Large intestine (tissue), 3 donors: ENCODE data around the gene SLC35E1. TPM values are rescaled to one million over a fixed set of nuclear protein-coding genes. Genes with fewer than 3 reads are reported as not detected.

Source experiments
- DNase-seq, 2 donors: peaks; one replicate each; pipeline versions ENCODE4 v3.0.0 to v3.0.0-alpha.2; 2013
- H3K27ac ChIP-seq: one replicate; pipeline ENCODE4 v1.5.1; 2013; ENCODE audit warnings: low read length
- H3K27me3 ChIP-seq: 2 replicates; pipeline ENCODE4 v1.6.1; 2013; ENCODE audit warnings: low read length; ENCODE audit not compliant: control insufficient read depth, insufficient read depth
- H3K36me3 ChIP-seq: 2 replicates; pipeline ENCODE4 v1.6.1; 2013; ENCODE audit warnings: low read length; ENCODE audit not compliant: control insufficient read depth, insufficient read depth
- H3K4me1 ChIP-seq: one replicate; pipeline ENCODE4 v1.6.1; 2013; ENCODE audit warnings: low read length; ENCODE audit not compliant: control insufficient read depth, insufficient read depth
- H3K4me3 ChIP-seq: one replicate; pipeline ENCODE4 v1.5.1; 2013; ENCODE audit warnings: low read length
- H3K9me3 ChIP-seq: one replicate; pipeline ENCODE4 v1.6.1; 2013; ENCODE audit warnings: mild to moderate bottlenecking, low read depth, low read length, moderate library complexity; ENCODE audit not compliant: control insufficient read depth
- WGBS: methylation state at CpG from one replicate; pipeline ENCODE4 v1.1.5; 2013; ENCODE audit warnings: low lambda C conversion rate; ENCODE audit not compliant: insufficient coverage; 5-methylcytosine and 5-hydroxymethylcytosine counted together
- polyA plus RNA-seq: library from polyadenylated mRNA; unstranded; fragments of 120-200 nt; gene quantifications from one replicate; pipeline ENCODE4 v1.2.1, GENCODE V29; 2013

SLC35E1 gene
- polyA plus RNA-seq, 1 donor: 34.0 TPM

DNA sequence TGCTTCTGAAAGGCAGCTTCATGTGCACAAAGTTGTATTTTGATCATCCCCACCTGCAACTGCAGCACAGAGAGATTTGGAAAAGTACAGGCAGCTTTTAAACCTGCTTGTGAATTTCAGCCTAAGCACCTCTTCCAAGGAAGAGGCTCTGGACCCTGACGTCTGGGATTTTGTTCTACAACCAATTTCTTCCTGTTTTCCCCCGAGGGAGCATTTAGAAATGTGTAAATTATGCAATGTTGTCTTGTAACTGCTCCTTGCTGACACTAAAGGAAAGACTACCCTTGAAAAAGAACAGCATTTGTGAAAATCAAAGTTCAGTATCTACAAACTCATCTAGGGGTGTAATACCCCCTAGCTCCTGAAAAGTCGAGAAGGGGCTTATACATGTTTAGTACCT, 40.4 kb upstream of the SLC35E1 start:
- WGBS: no CpG with 5 or more reads among the region's 3 CpGs

DNA sequence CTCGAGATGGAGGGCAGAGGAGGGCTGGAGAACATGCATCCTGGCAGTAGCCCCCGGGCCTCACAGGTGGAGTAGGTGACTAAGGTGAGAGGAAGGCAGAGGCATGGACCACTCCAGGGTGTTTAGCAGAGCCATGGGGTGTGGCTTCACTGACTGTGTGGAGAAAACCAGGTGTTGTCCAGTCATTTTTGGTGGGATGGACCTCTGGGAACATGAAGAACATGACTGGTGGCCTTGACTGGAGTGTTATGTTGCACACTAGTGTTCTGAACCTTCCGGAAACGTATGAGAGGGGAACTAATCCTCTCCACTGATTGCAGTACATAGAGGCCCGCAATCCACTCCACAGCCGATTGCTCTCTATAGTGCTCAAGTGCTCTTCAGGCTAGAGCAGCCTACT, 38.9 kb upstream of the SLC35E1 start:
- no peaks in the 10 kb centered on the region for H3K36me3 ChIP-seq
- no peak overlapping the region for H3K27ac ChIP-seq
- no peaks in the 10 kb centered on the region for H3K27me3 ChIP-seq
- 80% methylated on average over 1 of the region's 6 CpGs for WGBS
- H3K4me3 ChIP-seq: no peak overlapping the region
- DNase-seq: no peak
- H3K4me1 ChIP-seq: no peaks in the 10 kb centered on the region
- no peaks in the 10 kb centered on the region for H3K9me3 ChIP-seq

More for the DNA sequence above, 40.4 kb upstream of the SLC35E1 start:
- Histone ChIP-seq H3K9me3 (no peaks in the 10 kb centered on the region), H3K4me3 (no peak overlapping the region), H3K27me3 (no peaks in the 10 kb centered on the region), H3K4me1 (no peaks in the 10 kb centered on the region), H3K36me3 (no peaks in the 10 kb centered on the region), H3K27ac (no peak overlapping the region)
- no peak for DNase-seq

DNA sequence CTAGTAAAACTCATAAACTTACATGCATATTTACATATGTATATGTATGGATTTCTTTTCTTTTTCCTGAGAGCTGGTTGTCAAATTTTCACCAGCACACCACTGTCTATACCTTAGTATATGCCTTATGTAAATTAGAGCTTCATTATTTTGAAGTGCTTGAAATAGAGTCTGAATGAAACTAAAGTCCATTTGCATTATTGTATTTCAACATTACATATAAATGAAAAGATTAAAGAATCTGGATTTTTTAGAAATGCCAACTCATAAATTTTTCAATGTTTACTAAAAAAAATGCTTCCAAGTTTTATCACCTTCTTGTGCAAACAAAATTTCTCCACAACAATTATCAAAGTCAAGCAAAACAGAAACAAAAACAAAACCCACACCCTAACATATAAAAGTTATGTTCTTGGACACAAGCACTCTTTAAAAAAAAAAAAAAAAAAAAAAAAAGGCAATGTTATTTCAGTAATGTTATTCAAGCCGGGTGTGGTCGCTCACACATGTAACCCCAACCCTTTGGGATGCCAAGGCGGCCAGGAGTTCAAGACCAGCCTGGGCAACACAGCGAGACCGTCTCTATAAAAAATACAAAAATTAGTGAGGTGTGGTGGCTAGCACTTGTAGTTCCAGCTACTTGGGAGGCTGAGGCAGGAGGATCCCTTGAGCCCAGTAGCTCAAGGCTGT, 37.4 kb upstream of the SLC35E1 start:
- H3K9me3 ChIP-seq: no peaks in the 10 kb centered on the region
- H3K36me3 ChIP-seq: no peaks in the 10 kb centered on the region
- WGBS: no CpG with 5 or more reads among the region's 5 CpGs
- no peak overlapping the region for H3K4me3 ChIP-seq
- no peaks in the 10 kb centered on the region for H3K27me3 ChIP-seq
- H3K27ac ChIP-seq: no peak overlapping the region
- H3K4me1 ChIP-seq: peaks cover 3% of the 10 kb centered on the region
- DNase-seq: no peak

DNA sequence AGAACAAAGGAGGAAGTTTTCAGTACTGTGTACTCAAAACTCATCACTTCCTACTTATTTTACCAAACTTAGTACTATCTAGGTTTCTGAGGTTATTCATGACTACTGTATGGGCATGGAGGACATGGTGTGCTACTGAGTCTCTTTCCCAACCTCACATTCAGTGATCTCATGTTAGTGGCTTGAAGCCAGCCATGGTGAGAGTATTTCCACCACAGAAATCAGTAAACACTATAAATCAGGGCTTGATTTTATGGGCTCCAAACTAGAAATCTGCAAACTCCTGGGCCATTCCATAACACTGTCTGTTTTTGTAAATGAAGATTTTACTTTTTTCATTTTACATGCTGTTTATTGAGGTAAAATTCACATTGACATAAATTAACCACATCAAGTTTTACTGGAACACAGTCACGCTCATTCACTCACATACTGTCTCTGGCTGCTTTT, 36.1 kb upstream of the SLC35E1 start:
- no peaks in the 10 kb centered on the region for H3K9me3 ChIP-seq
- DNase-seq: no peak
- H3K4me3 ChIP-seq: no peak overlapping the region
- WGBS: 100% methylated on average over 1 of the region's 1 CpG
- H3K27me3 ChIP-seq: no peaks in the 10 kb centered on the region
- H3K36me3 ChIP-seq: no peaks in the 10 kb centered on the region
- no peak overlapping the region for H3K27ac ChIP-seq
- H3K4me1 ChIP-seq: peaks cover 3% of the 10 kb centered on the region

DNA sequence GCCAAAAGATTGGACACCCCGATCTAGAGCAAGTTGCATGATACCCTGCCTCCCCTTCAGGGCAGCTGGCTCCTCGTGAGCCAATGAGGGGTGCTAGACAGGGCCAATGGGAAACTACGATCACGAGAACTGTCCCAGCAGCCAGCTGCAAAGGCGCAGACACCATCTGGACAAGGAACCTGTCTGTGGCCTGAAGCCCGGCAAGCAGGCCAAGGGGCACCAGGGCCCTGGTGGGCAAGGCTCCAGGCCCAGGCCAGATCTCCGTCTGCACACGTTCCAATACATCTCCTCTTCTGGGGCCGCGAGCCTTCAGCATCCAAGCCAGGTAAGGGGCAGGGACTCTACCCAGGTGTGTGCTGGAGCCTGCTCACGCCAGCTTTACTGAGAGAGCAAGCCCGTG, 35.6 kb upstream of the SLC35E1 start:
- no peaks in the 10 kb centered on the region for H3K27me3 ChIP-seq
- DNase-seq: no peak
- H3K4me1 ChIP-seq: peaks cover 3% of the 10 kb centered on the region
- no peak overlapping the region for H3K27ac ChIP-seq
- WGBS: no CpG with 5 or more reads among the region's 12 CpGs
- no peaks in the 10 kb centered on the region for H3K9me3 ChIP-seq
- no peak overlapping the region for H3K4me3 ChIP-seq
- no peaks in the 10 kb centered on the region for H3K36me3 ChIP-seq

DNA sequence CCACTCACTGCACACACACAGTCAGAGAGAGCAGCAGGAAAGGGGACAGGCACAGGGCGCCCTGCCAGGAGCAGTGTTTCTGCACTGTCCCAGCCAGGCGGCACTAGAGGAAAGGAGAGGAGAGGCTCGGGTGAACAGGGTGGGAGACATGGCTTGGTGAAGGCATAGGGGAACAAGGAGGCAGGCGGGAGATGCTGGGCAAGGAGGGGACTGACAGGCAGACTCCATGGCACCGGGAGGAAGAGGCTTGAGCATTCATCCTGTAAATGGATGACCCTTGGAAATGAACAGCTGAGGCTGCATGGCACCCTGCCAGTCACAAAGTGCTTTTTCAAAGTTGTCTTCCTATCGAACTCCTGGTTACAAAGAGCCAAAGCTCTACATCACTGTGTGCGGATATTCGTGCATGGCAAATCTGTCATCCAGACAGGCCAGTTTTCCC, 33.4 kb upstream of the SLC35E1 start:
- no peaks in the 10 kb centered on the region for H3K36me3 ChIP-seq
- H3K4me3 ChIP-seq: no peak overlapping the region
- no peaks in the 10 kb centered on the region for H3K9me3 ChIP-seq
- peaks cover 3% of the 10 kb centered on the region for H3K4me1 ChIP-seq
- H3K27me3 ChIP-seq: no peaks in the 10 kb centered on the region
- no peak overlapping the region for H3K27ac ChIP-seq
- DNase-seq: no peak
- 80% methylated on average over 1 of the region's 8 CpGs for WGBS

DNA sequence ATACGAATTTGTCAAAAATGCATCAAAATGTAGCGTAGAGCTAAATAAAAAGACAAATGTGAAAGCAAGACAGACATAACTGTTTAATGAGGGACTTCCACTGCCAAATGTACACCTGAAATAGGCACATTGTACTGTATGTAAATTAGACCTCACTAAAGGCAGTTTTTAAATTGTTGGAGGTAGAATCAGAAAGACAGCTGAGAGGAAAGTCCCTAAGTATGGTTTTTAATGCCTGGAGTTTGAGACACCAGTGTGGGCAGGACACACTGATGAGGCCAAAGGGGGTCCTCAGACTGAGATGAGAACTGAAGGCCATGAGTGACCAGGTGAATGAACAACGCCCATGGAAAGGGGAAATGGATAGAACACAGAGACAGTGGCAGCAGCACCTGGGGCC, 32.9 kb upstream of the SLC35E1 start:
- Histone ChIP-seq H3K4me1 (peaks cover 3% of the 10 kb centered on the region), H3K36me3 (no peaks in the 10 kb centered on the region), H3K9me3 (no peaks in the 10 kb centered on the region), H3K4me3 (no peak overlapping the region), H3K27ac (no peak overlapping the region), H3K27me3 (no peaks in the 10 kb centered on the region)
- DNase-seq: no peak
- 93% methylated on average over 2 of the region's 3 CpGs for WGBS

DNA sequence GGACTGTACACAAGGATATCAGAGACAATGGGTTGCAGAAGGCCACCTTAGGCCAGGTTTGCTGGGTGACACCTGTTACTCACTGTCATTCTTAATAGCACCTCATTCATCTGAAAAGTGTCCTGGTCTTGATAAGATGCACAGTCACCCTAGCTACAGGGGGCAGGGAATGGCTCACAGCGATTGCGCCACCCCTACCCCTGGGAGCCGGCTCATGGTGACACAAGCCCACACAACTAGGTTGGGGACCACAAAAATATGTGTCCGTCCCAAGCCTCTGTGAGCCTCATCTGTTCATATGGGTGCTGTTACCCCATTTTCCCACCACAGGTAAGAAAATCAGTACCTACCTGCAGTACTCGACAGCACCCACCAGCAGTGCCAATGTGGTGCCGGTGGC, 32.4 kb upstream of the SLC35E1 start:
- no peaks in the 10 kb centered on the region for H3K27me3 ChIP-seq
- no peak overlapping the region for H3K4me3 ChIP-seq
- no peak overlapping the region for H3K27ac ChIP-seq
- H3K4me1 ChIP-seq: peaks cover 3% of the 10 kb centered on the region
- no CpG with 5 or more reads among the region's 6 CpGs for WGBS
- H3K9me3 ChIP-seq: no peaks in the 10 kb centered on the region
- DNase-seq: no peak
- H3K36me3 ChIP-seq: no peaks in the 10 kb centered on the region

DNA sequence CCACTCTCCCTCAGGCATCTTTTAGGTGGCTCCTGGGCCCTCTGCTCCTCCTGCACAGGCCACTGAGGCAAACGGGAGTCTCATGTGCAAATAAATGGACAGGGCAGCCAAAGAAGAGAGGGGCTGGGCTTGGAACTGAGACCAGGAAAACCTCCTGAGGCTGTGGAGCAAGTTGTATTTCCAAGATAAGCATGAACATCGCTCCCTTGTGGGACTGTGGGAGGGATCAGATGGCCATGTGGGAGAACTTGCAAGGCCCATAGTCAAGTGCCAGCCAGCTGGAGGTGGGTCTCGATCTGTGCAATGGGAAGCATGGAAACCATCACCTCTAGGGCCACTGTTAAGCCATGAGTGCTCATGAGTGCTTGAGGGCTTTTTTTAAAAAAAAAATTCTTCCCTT, 30.9 kb upstream of the SLC35E1 start:
- no peaks in the 10 kb centered on the region for H3K27me3 ChIP-seq
- peaks cover 3% of the 10 kb centered on the region for H3K4me1 ChIP-seq
- no peaks in the 10 kb centered on the region for H3K9me3 ChIP-seq
- no peak for DNase-seq
- no CpG with 5 or more reads among the region's 3 CpGs for WGBS
- H3K27ac ChIP-seq: no peak overlapping the region
- H3K36me3 ChIP-seq: no peaks in the 10 kb centered on the region
- no peak overlapping the region for H3K4me3 ChIP-seq

DNA sequence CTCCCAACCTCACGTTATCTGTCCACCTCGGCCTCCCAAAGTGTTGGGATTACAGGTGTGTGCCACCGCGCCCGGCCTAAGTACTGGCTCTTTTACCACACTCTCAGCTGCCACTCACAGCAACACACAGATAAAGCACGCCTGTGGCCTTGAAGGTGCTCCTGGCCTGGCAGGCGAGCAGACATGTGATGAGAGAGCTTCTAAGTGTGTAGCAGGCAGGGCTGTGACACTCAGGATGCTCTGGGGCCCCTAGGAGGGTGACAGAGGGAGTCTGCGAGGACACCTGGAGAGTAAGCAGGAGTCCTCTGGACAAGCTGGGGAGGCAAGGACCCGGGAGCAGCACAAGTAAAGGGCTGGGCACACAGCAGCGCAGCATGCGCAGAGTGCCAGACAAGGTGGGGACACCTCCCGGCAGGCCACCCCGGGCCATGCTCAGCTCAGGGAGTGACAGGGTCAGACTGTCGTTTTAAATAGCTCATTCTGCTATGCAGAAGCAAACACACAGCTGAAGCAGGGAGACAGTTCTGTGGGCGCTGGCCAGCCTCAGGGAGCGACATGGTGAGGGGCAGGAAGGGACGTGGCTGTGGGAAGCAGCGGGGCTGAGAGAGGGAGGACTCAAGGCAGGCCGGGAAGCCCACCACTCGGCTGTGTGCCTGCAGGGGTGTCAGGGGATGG, 29.3 kb upstream of the SLC35E1 start:
- no peak for DNase-seq
- Histone ChIP-seq H3K4me1 (peaks cover 3% of the 10 kb centered on the region), H3K36me3 (no peaks in the 10 kb centered on the region), H3K27me3 (no peaks in the 10 kb centered on the region), H3K9me3 (no peaks in the 10 kb centered on the region), H3K27ac (no peak overlapping the region), H3K4me3 (no peak overlapping the region)
- WGBS: no CpG with 5 or more reads among the region's 20 CpGs

DNA sequence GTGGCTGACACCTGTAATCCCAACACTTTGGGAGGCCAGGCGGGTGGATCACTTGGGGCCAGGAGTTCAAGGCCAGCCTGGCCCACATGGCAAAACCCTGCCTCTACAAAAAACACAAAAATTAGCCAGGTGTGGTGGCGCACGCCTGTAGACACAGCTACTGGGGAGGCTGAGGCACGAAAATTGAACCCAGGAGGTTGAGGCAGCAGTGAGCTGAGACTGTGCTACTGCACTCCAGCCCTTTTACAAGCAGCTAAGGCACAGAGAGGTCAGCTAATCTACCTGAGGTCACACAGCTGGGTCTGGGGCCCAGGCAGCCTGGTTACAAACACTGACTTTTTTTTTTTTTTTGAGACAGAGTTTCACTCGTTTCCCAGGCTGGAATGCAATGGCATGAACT, 28.6 kb upstream of the SLC35E1 start:
- no peaks in the 10 kb centered on the region for H3K9me3 ChIP-seq
- H3K27me3 ChIP-seq: no peaks in the 10 kb centered on the region
- WGBS: no CpG with 5 or more reads among the region's 5 CpGs
- H3K4me1 ChIP-seq: peaks cover 2% of the 10 kb centered on the region
- H3K4me3 ChIP-seq: no peak overlapping the region
- H3K27ac ChIP-seq: no peak overlapping the region
- no peaks in the 10 kb centered on the region for H3K36me3 ChIP-seq
- no peak for DNase-seq
